HCT116 (cell line): ENCODE measurements around the gene SHKBP1.

Experiments
- EZH2 ChIP-seq: fragments of 200-600 bp; sonication (generic); IDR thresholded peaks from 2 replicates; pipeline ENCODE4 v1.6.1; 2017; ENCODE audit warnings: antibody characterized with exemption, mixed run types
- POLR2A ChIP-seq: IDR thresholded peaks from 2 replicates; pipeline ENCODE4 v1.7.0; 2011; ENCODE audit warnings: borderline replicate concordance; ENCODE audit not compliant: insufficient read depth, insufficient read length; ENCODE audit errors: extremely low read depth

DNA sequence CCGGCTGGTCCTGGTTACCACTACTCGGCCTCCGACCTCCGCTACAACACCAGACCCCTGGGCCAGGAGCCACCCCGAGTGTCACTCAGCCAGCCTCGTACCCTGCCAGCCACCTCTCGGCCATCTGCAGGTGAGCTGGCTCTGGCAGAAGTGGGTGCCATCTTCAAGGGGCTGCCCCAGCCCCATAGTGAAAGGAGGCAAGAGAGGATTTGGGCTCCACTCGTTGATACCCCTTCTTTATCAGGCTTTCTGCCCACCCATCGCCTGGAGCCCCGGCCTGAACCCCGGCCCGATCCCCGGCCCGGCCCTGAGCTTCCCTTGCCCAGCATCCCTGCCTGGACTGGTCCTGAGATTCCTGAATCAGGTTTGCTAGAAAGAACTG, 31.6 kb downstream of the SHKBP1 start:
- TF ChIP-seq EZH2 (no peak), POLR2A (no peak)
